ENCODE data around the gene NOTCH1. TPM values are rescaled to one million over a fixed set of nuclear protein-coding genes. Genes with fewer than 3 reads are reported as not detected.
A peak's percentile ranks its signal among the peaks of the same experiment; 100 is the strongest.

NOTCH1 gene
- total and polyA plus RNA-seq, 8 donors: 1.4 to 338 (median 19.1) TPM

DNA sequence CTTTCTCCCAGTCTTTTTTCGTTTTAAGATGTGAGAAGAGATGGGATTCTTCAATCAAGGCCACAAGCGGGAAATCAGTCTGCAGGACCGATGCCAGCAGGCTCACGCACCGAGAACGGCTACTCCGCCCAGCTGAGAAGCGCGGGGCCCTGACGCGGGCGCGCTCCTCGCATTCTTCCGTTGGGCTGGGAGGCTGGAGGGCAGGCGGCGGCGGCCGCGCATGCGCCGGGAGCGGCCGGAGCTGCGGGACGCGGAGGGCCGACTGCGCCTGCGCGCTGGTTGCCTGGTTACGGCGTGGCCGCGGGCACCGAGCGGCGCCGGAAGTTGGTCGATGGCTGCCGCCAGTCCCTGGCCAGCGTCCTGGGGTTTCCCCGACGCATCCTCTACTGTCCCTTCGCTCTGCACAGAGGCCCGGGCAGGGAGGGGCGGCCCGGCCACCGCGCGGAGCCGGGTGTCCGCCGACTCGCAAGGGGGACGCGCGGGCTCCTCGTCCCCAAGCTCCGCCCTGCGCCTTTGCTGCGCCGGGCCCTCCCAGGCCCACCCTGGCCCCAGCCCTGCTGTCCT is 62.2 kb downstream of the NOTCH1 start:
- peaks cover 0 to 5% (median 0%) of the 10 kb centered on the region in 3 donors for H3K27me3 ChIP-seq
- no peaks in the 10 kb centered on the region for H3K9me3 ChIP-seq
- peak; percentile 95 to 98 for DNase-seq
- peak overlapping the region; percentile 61 to 83 (median 64) for H3K4me3 ChIP-seq
- peaks cover 0 to 11% (median 4%) of the 10 kb centered on the region in 4 donors for H3K36me3 ChIP-seq
- H3K27ac ChIP-seq: peak overlapping the region; percentile 100
- peaks cover 40 to 67% (median 61%) of the 10 kb centered on the region in 4 donors for H3K4me1 ChIP-seq
- WGBS, 5 donors: 0 to 2% (median 0%) methylated on average over 21 to 63 of the region's 63 CpGs
- TF ChIP-seq POLR2A (IDR thresholded peaks at IDR 0.05) (no peak), POLR2AphosphoS5 (IDR thresholded peaks at IDR 0.05) (peak; percentile 44 to 75 (median 71))
- intact Hi-C loops (cut with DNase I; ENCODE audit: low total_unique reads): no loop called here

DNA sequence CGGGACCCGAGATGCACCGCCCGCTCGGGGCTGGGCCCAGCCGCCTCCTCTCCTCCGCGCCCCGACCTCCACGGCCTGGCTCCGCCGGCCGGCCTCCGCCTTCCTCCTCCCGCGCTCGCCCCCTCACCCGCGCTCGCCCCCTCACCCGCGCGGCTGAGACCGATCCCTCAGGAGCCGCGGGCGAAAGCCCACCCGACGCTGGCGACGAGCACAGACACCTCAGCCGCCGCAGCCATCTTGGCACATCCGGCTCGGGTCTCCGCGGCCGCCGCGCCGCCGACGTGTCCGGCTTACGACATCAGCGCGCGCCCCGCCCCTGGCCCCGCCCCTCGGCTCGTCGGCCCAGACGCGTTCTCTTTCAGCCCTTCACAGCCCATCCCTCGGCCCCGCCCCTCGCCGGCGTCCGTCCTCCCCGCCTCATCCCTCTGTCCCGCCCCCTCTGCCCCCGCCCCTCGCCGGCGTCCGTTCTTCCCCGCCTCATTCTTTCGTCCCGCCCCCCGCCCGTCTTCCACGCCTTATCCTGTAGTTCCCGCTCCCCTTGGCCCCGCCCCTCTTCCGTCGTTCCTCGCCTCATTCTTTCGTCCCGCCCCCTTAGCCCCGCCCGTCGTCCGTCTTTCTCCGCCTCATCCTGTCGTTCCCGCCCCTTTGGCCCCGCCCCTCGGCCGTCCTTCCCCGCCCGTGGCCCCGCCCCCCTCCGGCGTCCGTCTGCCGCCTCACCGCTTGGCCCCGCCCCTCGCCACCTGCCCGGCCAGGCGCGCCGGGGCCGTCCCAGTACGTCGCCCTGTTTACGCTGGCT is 62.9 kb downstream of the NOTCH1 start, which contains the start of gene SEC16A:
TSS of gene SEC16A (minus strand) at position 248 of the 796 bp plus-strand sequence. CDS start 5,425 bp downstream, outside the sequence.
- intact Hi-C loops (cut with DNase I; ENCODE audit: low total_unique reads): no loop called here
- peaks cover 40 to 67% (median 58%) of the 10 kb centered on the region in 4 donors for H3K4me1 ChIP-seq
- peak within 1 kb of the TSS; percentile 83 to 100 (median 94) for H3K4me3 ChIP-seq
- H3K36me3 ChIP-seq: peaks cover under 1 to 17% (median 8%) of the 10 kb centered on the region in 4 donors
- DNase-seq: peak; percentile 100
- 0 to 2% (median 1%) methylated on average over 54 to 102 of the region's 109 CpGs for WGBS, 5 donors
- H3K27ac ChIP-seq: peak within 1 kb of the TSS; percentile 100
- peaks cover 0 to 4% (median 0%) of the 10 kb centered on the region in 3 donors for H3K27me3 ChIP-seq
- H3K9me3 ChIP-seq: no peaks in the 10 kb centered on the region
- TF ChIP-seq EP300 (IDR thresholded peaks at IDR 0.05) (no peak), POLR2AphosphoS5 (IDR thresholded peaks at IDR 0.05) (peak; percentile 85 to 97 (median 97)), POLR2A (IDR thresholded peaks at IDR 0.05) (peak in 2 of 4 donors; percentile 31 to 75)
- TF ChIP-seq, protein P1, sequence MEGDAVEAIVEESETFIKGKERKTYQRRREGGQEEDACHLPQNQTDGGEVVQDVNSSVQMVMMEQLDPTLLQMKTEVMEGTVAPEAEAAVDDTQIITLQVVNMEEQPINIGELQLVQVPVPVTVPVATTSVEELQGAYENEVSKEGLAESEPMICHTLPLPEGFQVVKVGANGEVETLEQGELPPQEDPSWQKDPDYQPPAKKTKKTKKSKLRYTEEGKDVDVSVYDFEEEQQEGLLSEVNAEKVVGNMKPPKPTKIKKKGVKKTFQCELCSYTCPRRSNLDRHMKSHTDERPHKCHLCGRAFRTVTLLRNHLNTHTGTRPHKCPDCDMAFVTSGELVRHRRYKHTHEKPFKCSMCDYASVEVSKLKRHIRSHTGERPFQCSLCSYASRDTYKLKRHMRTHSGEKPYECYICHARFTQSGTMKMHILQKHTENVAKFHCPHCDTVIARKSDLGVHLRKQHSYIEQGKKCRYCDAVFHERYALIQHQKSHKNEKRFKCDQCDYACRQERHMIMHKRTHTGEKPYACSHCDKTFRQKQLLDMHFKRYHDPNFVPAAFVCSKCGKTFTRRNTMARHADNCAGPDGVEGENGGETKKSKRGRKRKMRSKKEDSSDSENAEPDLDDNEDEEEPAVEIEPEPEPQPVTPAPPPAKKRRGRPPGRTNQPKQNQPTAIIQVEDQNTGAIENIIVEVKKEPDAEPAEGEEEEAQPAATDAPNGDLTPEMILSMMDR (IDR thresholded peaks at IDR 0.05): no peak

DNA sequence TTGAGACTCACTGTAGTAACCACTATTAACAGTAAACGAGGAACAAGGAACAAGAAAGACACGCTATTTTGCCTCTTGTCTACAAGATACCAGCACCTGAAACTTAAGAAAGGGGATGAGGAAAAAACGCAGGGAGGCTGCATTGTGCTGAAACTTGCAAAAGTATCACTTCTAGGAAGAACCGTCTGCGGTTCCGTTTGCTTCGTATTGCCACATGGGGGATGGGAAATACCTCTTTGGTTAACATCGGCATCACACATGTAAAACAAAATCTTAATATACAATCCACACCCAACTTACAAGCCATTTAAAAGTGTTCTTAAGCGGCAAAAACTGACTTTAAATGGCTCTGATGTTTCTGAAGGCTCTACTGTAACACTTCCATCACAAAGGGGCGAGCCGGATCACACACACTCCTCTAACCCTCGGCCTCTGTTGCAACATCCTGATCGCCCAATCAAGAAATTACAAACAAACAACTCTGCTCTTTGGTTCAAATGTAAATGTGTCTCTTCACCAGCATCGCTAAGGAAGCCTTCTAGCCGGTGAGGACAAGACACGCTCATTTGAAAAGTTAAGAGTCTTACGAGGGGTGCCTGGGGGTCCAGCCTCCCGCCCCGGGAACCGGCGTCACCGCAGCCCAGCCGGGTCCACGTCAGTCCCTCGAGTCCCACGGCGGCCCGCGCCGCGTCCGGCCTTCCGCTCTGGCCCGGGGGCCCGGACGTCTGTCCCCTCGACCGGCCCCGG is 63.6 kb downstream of the NOTCH1 start:
- 0 to 1% (median 0%) methylated on average over 25 to 39 of the region's 39 CpGs for WGBS, 5 donors
- peak in 1 of 2 donors; percentile 75 for DNase-seq
- TF ChIP-seq POLR2AphosphoS5 (IDR thresholded peaks at IDR 0.05) (no peak), POLR2A (IDR thresholded peaks at IDR 0.05) (no peak), EP300 (IDR thresholded peaks at IDR 0.05) (no peak)
- TF ChIP-seq, protein P1 (IDR thresholded peaks at IDR 0.05): no peak

DNA sequence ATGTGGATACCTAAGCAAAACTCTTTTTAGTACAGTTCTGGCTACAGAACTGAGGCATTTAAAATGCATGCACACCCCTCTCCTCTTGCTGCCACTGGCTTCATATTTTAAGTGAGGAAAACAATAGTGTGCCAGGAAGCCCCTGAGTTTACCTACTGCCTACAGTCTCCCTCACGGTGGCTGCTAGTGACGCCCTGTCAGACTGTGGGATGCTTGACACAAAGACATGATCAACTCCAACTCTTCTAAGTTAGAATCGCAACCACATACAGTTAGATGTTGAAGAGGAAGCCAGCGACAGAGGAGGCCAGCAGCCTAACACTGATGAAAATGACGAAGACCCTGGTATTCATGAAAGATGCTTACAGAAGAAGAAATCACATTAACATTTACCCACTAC is 64.3 kb downstream of the NOTCH1 start:
- 16 to 30% (median 19%) methylated on average over 5 of the region's 5 CpGs for WGBS, 5 donors
- H3K4me3 ChIP-seq: peak overlapping the region; percentile 83 to 100 (median 94)
- intact Hi-C loops (cut with DNase I; ENCODE audit: low total_unique reads): no loop called here

More for the DNA sequence above, 63.6 kb downstream of the NOTCH1 start:
- H3K27me3 ChIP-seq: no peaks in the 10 kb centered on the region
- H3K4me1 ChIP-seq: peaks cover 45 to 70% (median 60%) of the 10 kb centered on the region in 4 donors
- H3K9me3 ChIP-seq: no peaks in the 10 kb centered on the region
- H3K27ac ChIP-seq: peak overlapping the region; percentile 98 to 100 (median 100)
- H3K36me3 ChIP-seq: peaks cover 8 to 25% (median 16%) of the 10 kb centered on the region in 4 donors
- intact Hi-C loops (cut with DNase I; ENCODE audit: low total_unique reads): no loop called here
- H3K4me3 ChIP-seq: peak overlapping the region; percentile 83 to 100 (median 94)

More for the DNA sequence above, 64.3 kb downstream of the NOTCH1 start:
- DNase-seq: no peak
- Histone ChIP-seq H3K9me3 (no peaks in the 10 kb centered on the region), H3K27ac (peak overlapping the region in 4 of 5 donors; percentile 100), H3K27me3 (no peaks in the 10 kb centered on the region), H3K36me3 (peaks cover 15 to 31% (median 22%) of the 10 kb centered on the region in 4 donors), H3K4me1 (peaks cover 45 to 70% (median 60%) of the 10 kb centered on the region in 4 donors)
- TF ChIP-seq POLR2AphosphoS5 (IDR thresholded peaks at IDR 0.05) (no peak), POLR2A (IDR thresholded peaks at IDR 0.05) (no peak), EP300 (IDR thresholded peaks at IDR 0.05) (no peak)
- TF ChIP-seq, protein P1 (IDR thresholded peaks at IDR 0.05): no peak
